Measurements from ENCODE around the gene EID2B.

- TF ChIP-seq CTCF (IDR thresholded peaks at IDR 0.05) (no peak), EP300 (IDR thresholded peaks at IDR 0.05) (no peak), POLR2A (IDR thresholded peaks at IDR 0.05; ENCODE audit: low read depth) (no peak)
These were observed 51.5 kb downstream of the EID2B start for GRCh38 chr19:39481229-39481545.

Data from esophagus muscularis mucosa (tissue), 4 donors.